ENCODE data around the gene EIF2A.

Gene EIF2A

DNA sequence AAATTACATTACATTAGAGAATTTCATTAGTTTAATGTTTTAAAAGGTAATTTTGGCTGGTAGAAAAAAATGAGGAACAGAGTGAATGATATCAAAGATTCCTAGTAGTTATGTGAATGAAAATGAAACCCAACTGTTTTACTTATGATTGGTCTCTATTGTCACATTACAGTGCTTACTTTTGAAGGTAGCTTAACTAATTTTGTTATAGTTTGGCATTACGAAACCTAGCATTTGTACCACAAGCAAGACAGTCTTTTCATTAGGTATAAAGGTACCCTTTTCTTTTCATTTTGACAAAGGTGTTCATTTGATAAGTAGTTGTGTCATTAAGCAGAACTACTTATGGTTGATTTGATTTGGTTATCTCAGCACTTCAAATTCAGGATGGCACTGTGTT is 63.4 kb downstream of the EIF2A start:
- POLR2A ChIA-PET = interaction anchor here (1.3 kb wide), 1 partner anchor 94 kb away, joined by 3 read pairs; the partner anchor contains the start of gene ERICH6

DNA sequence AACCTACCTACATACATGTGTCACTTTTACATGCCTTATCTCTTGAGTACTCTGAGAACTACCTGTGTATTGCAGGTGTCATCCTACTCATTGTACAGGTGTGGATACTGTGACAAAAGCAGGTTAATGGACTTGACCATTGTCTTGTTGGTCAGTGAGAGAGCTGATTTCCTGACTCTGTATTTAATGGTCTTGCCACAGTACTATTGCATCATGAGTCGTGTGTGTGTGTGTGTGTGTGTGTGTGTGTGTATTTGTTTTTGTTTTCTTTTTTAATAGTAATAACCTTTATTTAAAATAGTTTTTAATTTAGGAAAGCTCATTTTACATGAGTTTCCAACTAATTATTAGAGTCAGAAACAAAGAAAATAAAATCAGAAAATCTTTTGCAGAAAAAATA is 64.2 kb downstream of the EIF2A start:
- CTCF ChIA-PET = interaction anchor here (1.5 kb wide), 1 partner anchor 8 kb away, joined by 3 read pairs; the partner anchor contains the start of gene SELENOT
- POLR2A ChIA-PET = no interaction called here
- TF ChIP-seq, protein P1, sequence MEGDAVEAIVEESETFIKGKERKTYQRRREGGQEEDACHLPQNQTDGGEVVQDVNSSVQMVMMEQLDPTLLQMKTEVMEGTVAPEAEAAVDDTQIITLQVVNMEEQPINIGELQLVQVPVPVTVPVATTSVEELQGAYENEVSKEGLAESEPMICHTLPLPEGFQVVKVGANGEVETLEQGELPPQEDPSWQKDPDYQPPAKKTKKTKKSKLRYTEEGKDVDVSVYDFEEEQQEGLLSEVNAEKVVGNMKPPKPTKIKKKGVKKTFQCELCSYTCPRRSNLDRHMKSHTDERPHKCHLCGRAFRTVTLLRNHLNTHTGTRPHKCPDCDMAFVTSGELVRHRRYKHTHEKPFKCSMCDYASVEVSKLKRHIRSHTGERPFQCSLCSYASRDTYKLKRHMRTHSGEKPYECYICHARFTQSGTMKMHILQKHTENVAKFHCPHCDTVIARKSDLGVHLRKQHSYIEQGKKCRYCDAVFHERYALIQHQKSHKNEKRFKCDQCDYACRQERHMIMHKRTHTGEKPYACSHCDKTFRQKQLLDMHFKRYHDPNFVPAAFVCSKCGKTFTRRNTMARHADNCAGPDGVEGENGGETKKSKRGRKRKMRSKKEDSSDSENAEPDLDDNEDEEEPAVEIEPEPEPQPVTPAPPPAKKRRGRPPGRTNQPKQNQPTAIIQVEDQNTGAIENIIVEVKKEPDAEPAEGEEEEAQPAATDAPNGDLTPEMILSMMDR (IDR thresholded peaks at IDR 0.05; ENCODE audit: insufficient read depth, low read length, missing control alignments) = no peak
- no peak overlapping the region for H3K4me3 ChIP-seq (ENCODE audit: low read depth, low read length)
- no peak for DNase-seq (ENCODE audit: low read depth, low spot score)

More for the DNA sequence above, 63.4 kb downstream of the EIF2A start:
- H3K4me3 ChIP-seq (ENCODE audit: low read depth, low read length) = no peak overlapping the region
- TF ChIP-seq, protein P1 (IDR thresholded peaks at IDR 0.05; ENCODE audit: insufficient read depth, low read length, missing control alignments) = no peak
- CTCF ChIA-PET = no interaction called here
- DNase-seq (ENCODE audit: low read depth, low spot score) = no peak

DNA sequence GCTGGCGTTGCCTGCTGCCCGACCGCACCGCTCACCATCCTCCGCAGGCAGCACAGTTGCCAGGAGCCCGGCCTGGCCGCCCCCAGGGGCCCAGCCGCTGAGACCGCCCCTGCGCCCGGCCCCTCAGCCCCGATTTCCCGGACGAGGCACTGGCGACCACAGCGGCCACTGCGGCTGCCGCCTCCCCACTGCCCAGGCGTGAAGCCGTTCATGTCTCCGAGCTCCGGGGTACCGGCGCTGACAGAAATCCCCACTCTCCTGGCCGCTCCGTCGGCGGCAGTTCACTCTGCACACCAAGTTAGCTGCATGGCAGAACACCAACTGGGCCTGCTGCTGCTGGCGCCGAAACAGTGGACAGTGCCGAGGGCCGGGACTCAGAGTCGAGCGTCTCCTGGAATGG is 65.1 kb downstream of the EIF2A start:
- POLR2A ChIA-PET = no interaction called here
- TF ChIP-seq, protein P1 (IDR thresholded peaks at IDR 0.05; ENCODE audit: insufficient read depth, low read length, missing control alignments) = no peak
- H3K4me3 ChIP-seq (ENCODE audit: low read depth, low read length) = no peak overlapping the region
- DNase-seq (ENCODE audit: low read depth, low spot score) = no peak
- CTCF ChIA-PET = interaction anchor here (1.5 kb wide), 1 partner anchor 9 kb away, joined by 3 read pairs; the partner anchor contains the start of gene SELENOT

DNA sequence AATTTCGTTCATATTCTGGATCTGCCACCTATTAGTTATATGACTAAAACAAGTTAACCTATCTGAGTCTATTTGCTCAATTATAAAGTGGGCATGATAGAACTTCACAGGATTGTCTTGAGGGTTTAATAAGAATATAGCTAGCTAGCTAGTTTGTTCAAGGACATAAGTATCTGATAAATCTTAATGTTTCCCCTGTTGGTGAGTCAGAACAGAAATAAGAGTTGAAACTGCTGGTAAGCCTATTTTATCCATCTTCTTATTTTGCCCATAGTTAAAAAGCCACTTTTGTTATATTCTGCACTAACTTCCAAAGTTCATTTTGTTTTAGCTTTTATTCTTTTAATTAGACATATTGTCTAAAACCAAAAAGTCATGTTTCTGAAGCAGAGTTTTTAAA is 65.9 kb downstream of the EIF2A start:
- ChIA-PET POLR2A (interaction anchor here (1.2 kb wide), 1 partner anchor 10 kb away, joined by 5 read pairs; the partner anchor contains the start of gene SELENOT), CTCF (no interaction called here)

DNA sequence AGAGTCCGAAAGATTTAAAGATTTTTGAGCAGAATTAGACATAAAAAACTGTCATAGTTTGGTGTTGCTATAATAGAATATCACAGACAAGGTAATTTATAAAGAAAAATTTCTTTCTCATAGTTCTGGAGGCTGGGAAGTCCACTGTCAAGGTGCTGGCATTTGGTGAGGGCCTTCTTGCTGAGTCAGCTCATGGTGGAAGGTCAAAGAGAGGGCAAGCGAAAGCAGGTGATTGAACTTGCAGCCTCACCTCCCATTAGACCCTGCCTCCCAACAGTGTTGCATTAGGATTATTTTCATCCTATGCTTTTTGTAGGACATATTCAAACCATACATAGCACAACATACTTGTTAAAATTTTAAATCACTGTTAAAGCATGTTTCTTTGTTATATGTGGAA is 66.4 kb downstream of the EIF2A start:
- CTCF ChIA-PET = no interaction called here
- no peak for DNase-seq (ENCODE audit: low read depth, low spot score)
- POLR2A ChIA-PET = interaction anchor here (1.2 kb wide), 1 partner anchor 10 kb away, joined by 5 read pairs; the partner anchor contains the start of gene SELENOT
- no peak overlapping the region for H3K4me3 ChIP-seq (ENCODE audit: low read depth, low read length)
- TF ChIP-seq, protein P1 (IDR thresholded peaks at IDR 0.05; ENCODE audit: insufficient read depth, low read length, missing control alignments) = no peak

More for the DNA sequence above, 65.9 kb downstream of the EIF2A start:
- H3K4me3 ChIP-seq (ENCODE audit: low read depth, low read length) = no peak overlapping the region
- TF ChIP-seq, protein P1 (IDR thresholded peaks at IDR 0.05; ENCODE audit: insufficient read depth, low read length, missing control alignments) = no peak
- no peak for DNase-seq (ENCODE audit: low read depth, low spot score)

DNA sequence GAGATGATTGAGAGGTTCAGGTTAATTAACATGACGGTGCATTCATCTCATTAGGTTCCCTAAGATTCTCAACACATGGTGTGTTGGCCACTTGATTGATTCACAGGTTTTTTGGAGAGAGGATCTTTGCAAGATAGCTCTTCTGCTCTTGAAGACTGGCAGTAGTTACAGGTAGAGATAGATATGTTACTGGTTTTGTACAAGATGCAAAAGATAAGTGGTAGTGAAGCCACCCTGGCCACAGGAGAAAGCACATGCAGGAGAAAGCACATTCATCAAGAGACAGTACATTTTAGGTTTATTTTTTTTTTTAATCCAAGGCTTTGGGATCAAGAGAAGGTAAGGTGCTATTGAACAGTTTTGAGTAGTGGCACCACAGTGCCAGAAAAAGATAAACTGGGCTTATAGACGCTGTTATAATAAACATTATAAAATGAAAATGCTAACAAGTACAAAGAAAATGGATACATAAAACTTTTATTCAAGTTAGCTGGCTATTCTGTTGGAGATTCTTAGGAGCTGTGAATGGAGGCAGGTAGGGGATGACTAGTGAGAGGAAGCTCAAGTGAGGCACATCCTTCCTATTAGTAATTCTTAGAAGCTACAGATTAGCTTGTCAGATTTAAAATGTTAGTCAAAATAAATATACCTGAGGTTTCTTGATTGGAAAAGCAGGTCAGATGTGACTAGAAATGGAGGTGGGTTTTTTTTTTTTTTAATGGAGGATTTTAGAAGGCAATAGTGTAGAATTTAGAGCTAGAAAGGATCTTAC is 67.3 kb downstream of the EIF2A start:
- POLR2A ChIA-PET = no interaction called here
- TF ChIP-seq, protein P1 (IDR thresholded peaks at IDR 0.05; ENCODE audit: insufficient read depth, low read length, missing control alignments) = no peak

More for the DNA sequence above, 67.3 kb downstream of the EIF2A start:
- CTCF ChIA-PET = no interaction called here
- no peak overlapping the region for H3K4me3 ChIP-seq (ENCODE audit: low read depth, low read length)
- DNase-seq (ENCODE audit: low read depth, low spot score) = no peak
